ENCODE results near the gene LRMDA. TPM values are rescaled to one million over a fixed set of nuclear protein-coding genes. Genes with fewer than 3 reads are reported as not detected.

The LRMDA gene
- total and polyA plus RNA-seq, 2 of the 8 experiments (the other 6 are each of a cell fraction or from before 2014, with no cell fraction given) = 0.86 to 2.8 TPM

GRCh38 chr10:76558586-76558985, 1127.2 kb downstream of the LRMDA start (continued):
- TF ChIP-seq SUZ12 (IDR thresholded peaks at IDR 0.05; ENCODE audit: low read length) = no peak
- no peak for TF ChIP-seq SIX5 (IDR thresholded peaks at IDR 0.05; ENCODE audit: low read depth, low read length)
- TF ChIP-seq EGR1 (IDR thresholded peaks at IDR 0.05; ENCODE audit: borderline replicate concordance, low read depth, low read length) = no peak
- no peak for TF ChIP-seq RNF2 (IDR thresholded peaks at IDR 0.05; ENCODE audit: borderline replicate concordance, low read depth, low read length, missing control alignments, poor library complexity, severe bottlenecking)
